Neural progenitor cell (in vitro differentiated cells): ENCODE results near the gene TANK.
"Not testable (repeated sequence)": the region's sequence is repeated elsewhere in the genome, so short reads cannot be mapped to it uniquely, and the experiment has no call there.

Experiments used
- EZH2 ChIP-seq: fragments of 200-600 bp; sonication (generic); IDR thresholded peaks from 2 replicates; pipeline ENCODE4 v1.6.1; 2017; ENCODE audit warnings: antibody characterized with exemption, mild to moderate bottlenecking, moderate library complexity
- TF ChIP-seq, protein P1 (sequence below): fragments of 200-600 bp; sonication (generic); IDR thresholded peaks from 2 replicates; pipeline ENCODE4 v1.5.1; 2017; ENCODE audit warnings: antibody characterized with exemption, mild to moderate bottlenecking

DNA sequence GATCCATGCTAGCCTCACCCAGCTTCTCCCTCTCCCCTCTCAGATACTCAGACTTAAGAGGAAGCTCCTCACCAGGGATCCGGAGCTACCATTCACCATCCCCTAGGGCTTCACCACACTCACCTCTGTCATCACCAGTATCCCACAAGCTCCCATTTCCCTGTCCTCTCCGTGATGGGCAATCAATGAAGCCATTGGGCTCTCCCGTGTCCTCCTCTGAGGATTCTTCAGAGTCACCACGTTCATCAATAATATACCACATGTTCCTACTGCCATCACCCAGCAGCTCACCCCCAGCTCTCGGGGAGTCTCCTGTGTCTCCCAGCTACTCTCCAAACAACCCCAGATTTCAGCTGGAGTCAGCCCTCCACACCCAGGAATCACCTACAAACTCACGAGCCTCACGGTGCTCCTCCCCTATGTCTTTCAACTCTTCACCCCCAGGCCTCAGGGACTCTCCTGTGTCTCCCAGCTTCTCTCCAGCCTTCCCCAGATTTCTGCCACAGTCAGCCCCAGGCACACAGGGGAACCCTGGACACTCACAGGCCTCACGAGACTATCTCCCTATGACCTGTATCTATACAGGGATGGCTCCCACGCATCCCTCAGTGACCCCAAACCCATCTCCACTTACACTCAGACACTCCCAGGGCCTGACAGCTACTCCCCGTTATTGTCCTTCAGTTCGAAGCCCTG is 121.5 kb downstream of the TANK start:
- TF ChIP-seq, protein P1, sequence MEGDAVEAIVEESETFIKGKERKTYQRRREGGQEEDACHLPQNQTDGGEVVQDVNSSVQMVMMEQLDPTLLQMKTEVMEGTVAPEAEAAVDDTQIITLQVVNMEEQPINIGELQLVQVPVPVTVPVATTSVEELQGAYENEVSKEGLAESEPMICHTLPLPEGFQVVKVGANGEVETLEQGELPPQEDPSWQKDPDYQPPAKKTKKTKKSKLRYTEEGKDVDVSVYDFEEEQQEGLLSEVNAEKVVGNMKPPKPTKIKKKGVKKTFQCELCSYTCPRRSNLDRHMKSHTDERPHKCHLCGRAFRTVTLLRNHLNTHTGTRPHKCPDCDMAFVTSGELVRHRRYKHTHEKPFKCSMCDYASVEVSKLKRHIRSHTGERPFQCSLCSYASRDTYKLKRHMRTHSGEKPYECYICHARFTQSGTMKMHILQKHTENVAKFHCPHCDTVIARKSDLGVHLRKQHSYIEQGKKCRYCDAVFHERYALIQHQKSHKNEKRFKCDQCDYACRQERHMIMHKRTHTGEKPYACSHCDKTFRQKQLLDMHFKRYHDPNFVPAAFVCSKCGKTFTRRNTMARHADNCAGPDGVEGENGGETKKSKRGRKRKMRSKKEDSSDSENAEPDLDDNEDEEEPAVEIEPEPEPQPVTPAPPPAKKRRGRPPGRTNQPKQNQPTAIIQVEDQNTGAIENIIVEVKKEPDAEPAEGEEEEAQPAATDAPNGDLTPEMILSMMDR: not testable (repeated sequence)
- not testable (repeated sequence) for TF ChIP-seq EZH2
